Measurements from ENCODE around the gene SRPK3.

SRPK3 gene

DNA sequence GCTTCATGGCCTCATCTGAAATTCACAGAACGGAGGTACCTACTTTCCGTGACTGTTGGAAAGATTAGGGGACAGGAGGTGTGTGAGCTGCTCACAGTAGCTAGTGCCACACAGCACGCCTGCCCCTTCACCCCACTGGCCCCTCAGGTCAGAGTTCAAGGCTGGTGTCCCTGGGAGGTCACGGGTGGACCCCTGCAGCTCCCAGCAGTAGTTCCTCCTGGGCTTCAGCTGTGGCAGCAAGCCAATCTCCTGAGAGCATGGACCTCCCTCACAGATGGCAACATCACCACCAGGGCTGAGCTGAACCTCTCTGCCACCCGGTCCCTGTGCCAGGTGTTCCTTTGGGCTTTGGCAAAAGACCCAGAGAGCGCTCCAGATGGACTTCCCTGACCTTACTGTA is 11.5 kb downstream of the SRPK3 start:
- Histone ChIP-seq H3K27me3 (ENCODE audit: control insufficient read depth, insufficient read depth, low read length) (no peaks in the 10 kb centered on the region), H3K4me3 (ENCODE audit: low read depth, low read length) (peak overlapping the region; percentile 81; the same call in 1 of the 2 replicates), H3K9ac (ENCODE audit: low read length) (no peak overlapping the region), H3K27ac (ENCODE audit: low read depth, low read length) (no peak overlapping the region), H3K4me1 (ENCODE audit: control insufficient read depth, insufficient read depth, low read length) (peaks cover 15% of the 10 kb centered on the region), H3K9me3 (ENCODE audit: control insufficient read depth, insufficient read depth, low read depth, low read length) (peaks cover 20% of the 10 kb centered on the region; the same call in 1 of the 2 replicates), H3K36me3 (ENCODE audit: control insufficient read depth, insufficient read depth, low read length) (peaks cover 33% of the 10 kb centered on the region)

DNA sequence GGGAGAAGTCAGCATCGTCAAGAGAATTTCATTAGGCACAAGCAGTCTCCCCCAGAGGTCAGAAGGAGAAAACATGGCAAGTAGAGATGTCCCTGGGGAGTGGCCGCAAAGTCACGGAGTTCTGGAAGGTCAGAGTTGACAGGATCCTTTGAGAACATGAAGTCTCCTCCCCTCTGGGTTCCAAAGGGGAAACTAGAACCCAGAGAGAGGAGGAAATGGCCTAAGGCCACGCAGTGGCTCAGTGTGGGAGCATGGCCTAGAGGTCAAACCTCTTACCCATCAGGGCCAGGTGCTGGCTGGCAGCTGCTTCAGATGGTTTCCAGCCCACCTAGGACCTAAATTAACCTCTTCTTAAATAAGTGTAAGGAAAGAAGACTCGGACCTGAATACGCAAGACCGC is 12.4 kb downstream of the SRPK3 start:
- Histone ChIP-seq H3K4me1 (ENCODE audit: control insufficient read depth, insufficient read depth, low read length) (peaks cover 15% of the 10 kb centered on the region), H3K27ac (ENCODE audit: low read depth, low read length) (no peak overlapping the region), H3K9me3 (ENCODE audit: control insufficient read depth, insufficient read depth, low read depth, low read length) (peaks cover 20% of the 10 kb centered on the region; the same call in 1 of the 2 replicates), H3K27me3 (ENCODE audit: control insufficient read depth, insufficient read depth, low read length) (no peaks in the 10 kb centered on the region), H3K4me3 (ENCODE audit: low read depth, low read length) (peak overlapping the region; percentile 81), H3K9ac (ENCODE audit: low read length) (peak overlapping the region; percentile 93), H3K36me3 (ENCODE audit: control insufficient read depth, insufficient read depth, low read length) (peaks cover 35% of the 10 kb centered on the region)

DNA sequence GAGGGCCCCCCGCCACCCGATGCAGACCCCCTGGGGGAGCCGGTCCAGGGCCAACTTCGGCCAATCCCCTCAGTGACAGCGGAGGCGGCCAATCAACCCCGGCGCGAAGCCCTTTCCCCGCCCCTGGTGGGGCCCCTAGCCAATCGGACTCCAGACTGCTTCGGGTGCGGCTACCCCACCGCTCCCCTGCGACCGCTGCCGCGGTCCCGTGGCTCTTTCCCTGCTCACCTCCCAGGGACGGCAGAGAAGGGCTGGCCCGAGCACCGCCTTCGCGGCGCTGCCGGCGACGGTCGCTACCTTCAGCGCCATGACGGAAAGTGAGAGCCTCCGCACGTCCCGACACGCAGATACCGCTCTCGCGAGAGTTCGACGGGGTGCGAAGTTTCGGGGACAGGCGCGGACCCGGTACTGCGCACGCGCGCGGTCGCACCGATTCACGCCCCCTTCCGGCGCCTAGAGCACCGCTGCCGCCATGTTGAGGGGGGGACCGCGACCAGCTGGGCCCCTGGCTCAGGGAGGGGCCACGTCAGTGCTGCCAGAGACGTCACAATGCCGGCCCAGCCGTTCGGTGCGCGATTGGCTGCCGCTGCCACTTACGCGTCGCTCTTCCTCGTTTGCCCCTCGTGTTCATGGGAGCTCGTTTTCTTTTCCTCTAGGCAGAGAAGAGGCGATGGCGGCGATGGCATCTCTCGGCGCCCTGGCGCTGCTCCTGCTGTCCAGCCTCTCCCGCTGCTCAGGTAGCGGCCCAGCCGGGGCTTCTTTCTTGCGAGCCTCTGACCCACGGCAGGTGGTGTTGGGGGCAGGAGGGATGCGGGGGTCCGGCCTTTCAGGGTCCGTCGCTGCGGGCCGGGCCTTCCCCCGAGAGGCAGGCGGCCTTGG is 13.4 kb downstream of the SRPK3 start, which contains the start of the genes IDH3G and SSR4:
TSS of gene IDH3G (minus strand) at position 358 of the 879 bp plus-strand sequence. CDS start at position 309, 49 bp downstream.
TSS of gene SSR4 (plus strand) at position 651 of the 879 bp plus-strand sequence. CDS start at position 671, 20 bp downstream.
- Histone ChIP-seq H3K4me3 (ENCODE audit: low read depth, low read length) (peak within 1 kb of the TSS; percentile 81), H3K4me1 (ENCODE audit: control insufficient read depth, insufficient read depth, low read length) (peaks cover 15% of the 10 kb centered on the region), H3K9ac (ENCODE audit: low read length) (peak within 1 kb of the TSS; percentile 93), H3K36me3 (ENCODE audit: control insufficient read depth, insufficient read depth, low read length) (peaks cover 35% of the 10 kb centered on the region), H3K27ac (ENCODE audit: low read depth, low read length) (peak within 1 kb of the TSS; percentile 90), H3K9me3 (ENCODE audit: control insufficient read depth, insufficient read depth, low read depth, low read length) (peaks cover 20% of the 10 kb centered on the region; the same call in 1 of the 2 replicates), H3K27me3 (ENCODE audit: control insufficient read depth, insufficient read depth, low read length) (no peaks in the 10 kb centered on the region)

DNA sequence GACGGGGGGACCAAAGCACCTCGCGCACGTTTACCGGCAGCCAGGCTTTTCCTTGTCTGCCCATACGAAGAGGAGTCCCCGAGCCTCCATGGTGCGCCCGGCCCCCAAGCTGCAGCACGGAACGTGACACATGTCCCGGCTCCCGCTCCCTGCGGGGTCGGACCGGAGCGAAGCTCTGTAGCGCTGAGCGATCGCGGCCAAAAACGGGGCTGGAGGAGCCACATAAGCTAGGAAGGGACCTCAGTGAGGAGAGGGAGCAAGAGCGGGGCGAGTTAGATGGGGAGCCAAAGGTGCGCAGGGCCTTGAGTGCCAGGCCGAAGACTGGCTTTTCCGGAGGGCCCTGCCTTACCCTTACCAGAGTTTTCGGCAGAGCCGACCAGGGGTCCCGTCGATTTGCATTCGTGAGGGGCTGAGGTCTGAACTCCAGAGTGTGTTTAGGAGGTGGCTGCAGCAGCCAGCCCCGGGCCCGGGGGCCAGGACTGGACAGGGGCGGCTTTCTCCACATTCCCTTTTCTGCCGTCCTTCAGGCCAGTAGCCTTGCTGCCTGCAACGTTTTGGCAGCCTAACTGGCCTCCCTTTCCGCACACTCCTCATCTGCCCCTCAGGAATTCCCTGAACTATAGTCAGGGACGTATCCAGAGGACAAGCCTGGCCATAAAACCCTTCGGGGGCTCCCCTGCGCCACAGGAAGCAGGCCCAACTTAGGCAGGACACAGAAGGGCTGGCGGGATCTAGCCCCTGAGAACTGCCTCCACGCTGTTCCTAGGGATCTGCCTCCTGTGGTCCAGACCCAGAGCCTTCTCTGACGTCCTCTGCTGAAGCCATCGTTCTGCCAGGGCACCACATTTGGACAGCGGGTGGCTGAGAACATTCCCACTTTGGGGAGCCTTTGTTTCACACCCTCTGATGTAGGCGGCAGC is 14.3 kb downstream of the SRPK3 start:
- H3K36me3 ChIP-seq (ENCODE audit: control insufficient read depth, insufficient read depth, low read length), result peaks cover 29% of the 10 kb centered on the region
- peak overlapping the region; percentile 81 for H3K4me3 ChIP-seq (ENCODE audit: low read depth, low read length)

DNA sequence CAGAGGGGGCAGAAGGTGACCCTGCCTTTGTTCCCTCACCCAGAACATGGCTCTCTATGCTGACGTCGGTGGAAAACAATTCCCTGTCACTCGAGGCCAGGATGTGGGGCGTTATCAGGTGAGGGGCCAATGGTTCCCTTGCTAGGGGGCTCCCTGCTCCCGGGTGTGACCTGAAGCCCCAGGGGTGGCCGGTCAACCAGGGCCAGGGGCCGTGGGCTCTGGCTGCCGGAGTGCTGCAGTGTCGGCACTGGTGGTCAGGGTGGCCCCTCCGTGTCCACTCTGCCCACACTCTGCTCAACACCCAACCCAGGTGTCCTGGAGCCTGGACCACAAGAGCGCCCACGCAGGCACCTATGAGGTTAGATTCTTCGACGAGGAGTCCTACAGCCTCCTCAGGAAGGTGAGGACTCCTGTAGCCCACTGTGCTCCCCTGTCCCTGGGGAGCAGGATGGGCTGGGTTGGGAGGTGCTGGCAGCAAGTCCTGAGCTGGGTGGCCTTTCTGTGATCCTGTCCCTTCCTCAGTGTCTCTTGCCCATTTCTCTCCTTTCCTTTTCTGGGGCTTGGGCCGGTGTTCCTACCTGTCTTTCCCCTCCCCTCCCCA is 16.7 kb downstream of the SRPK3 start:
- Histone ChIP-seq H3K4me1 (ENCODE audit: control insufficient read depth, insufficient read depth, low read length) (peaks cover 15% of the 10 kb centered on the region), H3K9me3 (ENCODE audit: control insufficient read depth, insufficient read depth, low read depth, low read length) (peaks cover 15% of the 10 kb centered on the region; the same call in 1 of the 2 replicates), H3K27me3 (ENCODE audit: control insufficient read depth, insufficient read depth, low read length) (no peaks in the 10 kb centered on the region), H3K27ac (ENCODE audit: low read depth, low read length) (no peak overlapping the region), H3K9ac (ENCODE audit: low read length) (no peak overlapping the region), H3K36me3 (ENCODE audit: control insufficient read depth, insufficient read depth, low read length) (peaks cover 29% of the 10 kb centered on the region), H3K4me3 (ENCODE audit: low read depth, low read length) (no peak overlapping the region)

More for the DNA sequence above, 14.3 kb downstream of the SRPK3 start:
- Histone ChIP-seq H3K27ac (ENCODE audit: low read depth, low read length) (peak overlapping the region; percentile 90; the same call in 1 of the 2 replicates), H3K9ac (ENCODE audit: low read length) (peak overlapping the region; percentile 93), H3K27me3 (ENCODE audit: control insufficient read depth, insufficient read depth, low read length) (no peaks in the 10 kb centered on the region), H3K9me3 (ENCODE audit: control insufficient read depth, insufficient read depth, low read depth, low read length) (peaks cover 16% of the 10 kb centered on the region; the same call in 1 of the 2 replicates), H3K4me1 (ENCODE audit: control insufficient read depth, insufficient read depth, low read length) (peaks cover 15% of the 10 kb centered on the region)

DNA sequence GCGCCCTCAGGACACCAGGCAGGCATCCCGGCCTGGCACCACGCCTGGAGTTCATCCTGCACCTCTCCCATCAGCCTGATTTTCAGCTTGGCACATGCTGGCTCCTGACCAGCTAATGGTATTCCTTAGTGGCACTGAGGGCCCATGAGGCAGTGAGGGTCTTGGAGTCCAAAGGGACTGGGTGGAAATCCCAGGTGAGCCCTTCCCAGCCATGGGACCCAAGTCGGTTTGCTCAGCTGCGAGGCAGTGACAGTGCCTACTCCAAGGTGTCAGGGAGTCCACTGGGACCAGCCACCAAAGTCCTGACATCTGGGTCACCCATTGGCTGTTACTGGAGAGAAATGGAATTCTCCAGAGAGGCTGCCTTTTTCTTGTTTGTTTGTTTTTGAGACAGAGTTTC is 18.5 kb downstream of the SRPK3 start:
- Histone ChIP-seq H3K27me3 (ENCODE audit: control insufficient read depth, insufficient read depth, low read length) (no peaks in the 10 kb centered on the region), H3K9ac (ENCODE audit: low read length) (no peak overlapping the region), H3K4me3 (ENCODE audit: low read depth, low read length) (no peak overlapping the region), H3K27ac (ENCODE audit: low read depth, low read length) (no peak overlapping the region), H3K9me3 (ENCODE audit: control insufficient read depth, insufficient read depth, low read depth, low read length) (peaks cover 12% of the 10 kb centered on the region; the same call in 1 of the 2 replicates), H3K4me1 (ENCODE audit: control insufficient read depth, insufficient read depth, low read length) (peaks cover 10% of the 10 kb centered on the region; the same call in 1 of the 2 replicates), H3K36me3 (ENCODE audit: control insufficient read depth, insufficient read depth, low read length) (peaks cover 45% of the 10 kb centered on the region)

DNA sequence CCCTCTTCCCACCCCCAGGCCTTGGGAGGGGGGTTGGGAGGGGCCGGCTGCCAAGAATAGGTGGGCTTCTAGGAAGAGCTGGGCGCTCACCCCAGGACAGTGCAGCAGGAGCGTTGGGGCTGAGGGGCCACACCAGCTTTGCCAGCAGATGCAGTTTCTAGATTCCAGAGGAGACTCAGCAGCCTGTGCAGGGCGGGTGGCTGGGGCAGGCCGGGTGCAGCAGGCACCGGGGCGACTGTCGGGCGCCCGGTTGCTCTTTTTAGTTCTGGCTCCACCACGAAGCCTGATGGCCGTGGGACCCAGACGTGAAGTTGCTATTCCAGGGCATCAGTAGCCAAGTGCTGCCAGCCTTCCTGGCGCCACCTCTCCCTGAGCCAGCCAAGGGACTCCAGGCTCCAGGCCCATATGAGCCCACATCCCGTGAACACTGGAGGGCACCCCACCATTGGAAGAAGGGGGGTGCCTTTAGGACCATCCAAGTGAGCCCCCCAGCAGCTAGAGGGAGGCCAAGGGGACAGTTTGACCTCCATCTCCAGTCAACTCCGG is 19.4 kb downstream of the SRPK3 start:
- Histone ChIP-seq H3K27me3 (ENCODE audit: control insufficient read depth, insufficient read depth, low read length) (no peaks in the 10 kb centered on the region), H3K4me3 (ENCODE audit: low read depth, low read length) (no peak overlapping the region), H3K9me3 (ENCODE audit: control insufficient read depth, insufficient read depth, low read depth, low read length) (peaks cover 13% of the 10 kb centered on the region; the same call in 1 of the 2 replicates), H3K36me3 (ENCODE audit: control insufficient read depth, insufficient read depth, low read length) (peaks cover 50% of the 10 kb centered on the region), H3K4me1 (ENCODE audit: control insufficient read depth, insufficient read depth, low read length) (peaks cover 9% of the 10 kb centered on the region; the same call in 1 of the 2 replicates), H3K27ac (ENCODE audit: low read depth, low read length) (no peak overlapping the region), H3K9ac (ENCODE audit: low read length) (no peak overlapping the region)

DNA sequence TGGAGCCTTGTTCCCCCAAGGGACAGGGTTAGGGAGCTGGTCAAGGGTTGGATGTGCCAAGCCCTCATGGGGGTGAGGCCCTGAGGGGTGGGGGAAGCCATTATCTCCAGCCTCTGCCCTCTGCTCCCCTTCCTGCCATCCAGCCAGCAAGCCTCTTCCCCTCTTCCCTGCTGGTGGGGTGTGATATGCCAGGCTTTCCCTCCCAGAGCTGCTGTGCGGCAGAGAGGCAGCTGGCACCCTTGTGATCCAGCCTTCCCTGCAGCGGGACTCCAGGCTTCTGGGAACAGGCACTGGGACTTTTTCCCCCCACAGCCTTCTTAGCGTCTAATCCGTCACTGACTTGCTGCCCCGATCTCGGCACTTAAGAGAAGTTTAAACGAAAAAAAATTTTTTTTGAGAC is 19.9 kb downstream of the SRPK3 start:
- Histone ChIP-seq H3K27me3 (ENCODE audit: control insufficient read depth, insufficient read depth, low read length) (no peaks in the 10 kb centered on the region), H3K4me3 (ENCODE audit: low read depth, low read length) (no peak overlapping the region), H3K9ac (ENCODE audit: low read length) (no peak overlapping the region), H3K27ac (ENCODE audit: low read depth, low read length) (no peak overlapping the region), H3K9me3 (ENCODE audit: control insufficient read depth, insufficient read depth, low read depth, low read length) (peaks cover 15% of the 10 kb centered on the region; the same call in 1 of the 2 replicates), H3K4me1 (ENCODE audit: control insufficient read depth, insufficient read depth, low read length) (peaks cover 4% of the 10 kb centered on the region; the same call in 1 of the 2 replicates), H3K36me3 (ENCODE audit: control insufficient read depth, insufficient read depth, low read length) (peaks cover 52% of the 10 kb centered on the region)

DNA sequence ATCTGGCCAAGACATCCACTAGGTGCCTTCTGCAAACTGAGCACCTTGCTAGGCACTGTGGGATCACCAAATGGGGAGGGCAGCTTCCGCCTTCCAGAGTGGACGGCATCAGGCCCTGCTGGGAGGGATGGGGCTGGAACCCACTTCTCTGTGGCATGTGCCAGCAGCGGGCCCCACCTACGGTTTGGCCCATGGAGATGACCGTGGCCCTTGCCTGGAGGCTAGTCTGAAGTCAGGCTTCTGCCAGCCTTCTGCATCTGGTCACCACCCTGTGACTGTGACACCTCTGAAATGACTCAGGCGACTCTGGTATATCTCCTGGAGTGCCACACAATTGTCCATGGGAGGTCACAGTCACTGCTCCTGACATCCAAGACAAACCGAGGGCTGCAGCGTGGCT is 20.8 kb downstream of the SRPK3 start:
- H3K4me3 ChIP-seq (ENCODE audit: low read depth, low read length), result no peak overlapping the region
- H3K4me1 ChIP-seq (ENCODE audit: control insufficient read depth, insufficient read depth, low read length), result no peaks in the 10 kb centered on the region
- no peak overlapping the region for H3K27ac ChIP-seq (ENCODE audit: low read depth, low read length)
- peaks cover 54% of the 10 kb centered on the region for H3K36me3 ChIP-seq (ENCODE audit: control insufficient read depth, insufficient read depth, low read length)
- H3K9ac ChIP-seq (ENCODE audit: low read length), result no peak overlapping the region
- H3K9me3 ChIP-seq (ENCODE audit: control insufficient read depth, insufficient read depth, low read depth, low read length), result peaks cover 23% of the 10 kb centered on the region; the same call in 1 of the 2 replicates
- no peaks in the 10 kb centered on the region for H3K27me3 ChIP-seq (ENCODE audit: control insufficient read depth, insufficient read depth, low read length)

DNA sequence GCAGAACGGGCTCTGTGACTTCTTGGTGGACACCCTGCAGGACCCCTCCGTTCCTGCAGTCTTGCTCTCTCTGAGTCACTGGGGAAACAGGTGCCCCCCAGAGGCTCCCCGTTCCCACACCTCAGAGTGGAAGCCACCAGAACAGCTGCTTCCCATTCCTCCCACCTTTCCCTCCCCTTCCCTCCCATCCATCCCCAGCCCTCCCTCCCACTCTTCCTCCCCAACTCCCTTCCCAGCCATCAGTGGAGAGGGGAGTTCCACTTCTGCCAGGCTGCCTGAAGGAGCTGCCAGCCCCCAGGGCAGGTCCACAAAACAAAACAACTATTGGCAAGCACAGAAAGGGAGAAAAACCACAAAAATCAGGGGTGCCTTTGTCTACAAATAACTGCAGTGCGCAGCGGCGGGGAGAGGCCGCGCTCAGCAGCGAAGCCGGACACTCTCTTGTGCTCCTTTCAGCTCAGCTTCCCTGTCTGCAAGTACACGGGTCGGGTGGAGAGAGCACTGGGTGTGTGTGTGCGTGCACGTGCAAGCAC is 21.7 kb downstream of the SRPK3 start:
- H3K27ac ChIP-seq (ENCODE audit: low read depth, low read length), result no peak overlapping the region
- H3K9ac ChIP-seq (ENCODE audit: low read length), result no peak overlapping the region
- no peaks in the 10 kb centered on the region for H3K4me1 ChIP-seq (ENCODE audit: control insufficient read depth, insufficient read depth, low read length)
- no peak overlapping the region for H3K4me3 ChIP-seq (ENCODE audit: low read depth, low read length)
- H3K9me3 ChIP-seq (ENCODE audit: control insufficient read depth, insufficient read depth, low read depth, low read length), result peaks cover 19% of the 10 kb centered on the region; the same call in 1 of the 2 replicates
- no peaks in the 10 kb centered on the region for H3K27me3 ChIP-seq (ENCODE audit: control insufficient read depth, insufficient read depth, low read length)
- peaks cover 53% of the 10 kb centered on the region for H3K36me3 ChIP-seq (ENCODE audit: control insufficient read depth, insufficient read depth, low read length)
